ENCODE results near the gene RPL27A.

- TF ChIP-seq, protein P1, sequence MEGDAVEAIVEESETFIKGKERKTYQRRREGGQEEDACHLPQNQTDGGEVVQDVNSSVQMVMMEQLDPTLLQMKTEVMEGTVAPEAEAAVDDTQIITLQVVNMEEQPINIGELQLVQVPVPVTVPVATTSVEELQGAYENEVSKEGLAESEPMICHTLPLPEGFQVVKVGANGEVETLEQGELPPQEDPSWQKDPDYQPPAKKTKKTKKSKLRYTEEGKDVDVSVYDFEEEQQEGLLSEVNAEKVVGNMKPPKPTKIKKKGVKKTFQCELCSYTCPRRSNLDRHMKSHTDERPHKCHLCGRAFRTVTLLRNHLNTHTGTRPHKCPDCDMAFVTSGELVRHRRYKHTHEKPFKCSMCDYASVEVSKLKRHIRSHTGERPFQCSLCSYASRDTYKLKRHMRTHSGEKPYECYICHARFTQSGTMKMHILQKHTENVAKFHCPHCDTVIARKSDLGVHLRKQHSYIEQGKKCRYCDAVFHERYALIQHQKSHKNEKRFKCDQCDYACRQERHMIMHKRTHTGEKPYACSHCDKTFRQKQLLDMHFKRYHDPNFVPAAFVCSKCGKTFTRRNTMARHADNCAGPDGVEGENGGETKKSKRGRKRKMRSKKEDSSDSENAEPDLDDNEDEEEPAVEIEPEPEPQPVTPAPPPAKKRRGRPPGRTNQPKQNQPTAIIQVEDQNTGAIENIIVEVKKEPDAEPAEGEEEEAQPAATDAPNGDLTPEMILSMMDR (IDR thresholded peaks at IDR 0.05), result no peak
- no peak for TF ChIP-seq POLR2A (IDR thresholded peaks at IDR 0.05)
These were observed 42.9 kb upstream of the RPL27A start for GRCh38 chr11:8639655-8640054.
